Tibial nerve (tissue), 4 donors: ENCODE data around the gene HMGXB4.

Experiments
- CTCF ChIP-seq, 5 experiments: fragments of 200-600 bp in 3 of 5; fragments of 450-650 bp in 2 of 5; sonication (generic) in 3 of 5; IDR thresholded peaks; one replicate each; pipeline ENCODE4 v1.5.1; 2016 to 2019; ENCODE audit warnings: antibody characterized with exemption in 5 of 5, mild to moderate bottlenecking in 3 of 5, moderate library complexity in 2 of 5
- EP300 ChIP-seq, 2 donors: sonication (generic); formaldehyde crosslinking; IDR thresholded peaks; one replicate each; pipeline ENCODE4 v1.6.1; 2017; ENCODE audit warnings: antibody characterized with exemption in 2 of 2, mild to moderate bottlenecking in 1 of 2
- POLR2A ChIP-seq, 2 donors: fragments of 450-650 bp; IDR thresholded peaks; one replicate each; pipeline ENCODE4 v1.6.1; 2017; ENCODE audit warnings: antibody characterized with exemption in 2 of 2, mild to moderate bottlenecking in 2 of 2, moderate library complexity in 2 of 2

- TF ChIP-seq EP300 (IDR thresholded peaks at IDR 0.05) (no peak), CTCF (IDR thresholded peaks at IDR 0.05) (no peak), POLR2A (IDR thresholded peaks at IDR 0.05) (no peak)
Measured at GRCh38 chr22:35296051-35296450, 38.8 kb downstream of the HMGXB4 start.
